HL-60 (cell line): Measurements from ENCODE around the gene DCP2.

ENCODE experiments used
- DNase-seq, 2 experiments: peaks; one replicate each; pipeline ENCODE4 v3.0.0-alpha.2; 2010 to 2020; ENCODE audit warnings: low read depth in 1 of 2, low spot score in 1 of 2
- H3K27ac ChIP-seq: fragments of 250-450 bp; sonication (Bioruptor Pico); replicated peaks from 2 replicates; pipeline ENCODE4 v1.5.1; 2020; ENCODE audit warnings: mild to moderate bottlenecking, moderate library complexity
- H3K27me3 ChIP-seq: fragments of 250-450 bp; sonication (Bioruptor Pico); 2 replicates; pipeline ENCODE4 v1.5.1; 2021; ENCODE audit warnings: mild to moderate bottlenecking, moderate library complexity; ENCODE audit not compliant: insufficient read depth, poor library complexity, severe bottlenecking
- H3K4me3 ChIP-seq: replicated peaks from 2 replicates; pipeline ENCODE4 v1.5.1; 2011; ENCODE audit warnings: mild to moderate bottlenecking, control low read depth, low read length; ENCODE audit not compliant: insufficient read depth
- GABPA ChIP-seq: IDR thresholded peaks from 2 replicates; pipeline ENCODE4 v1.6.1; 2012; ENCODE audit warnings: low read depth
- POLR2AphosphoS5 ChIP-seq: IDR thresholded peaks from 2 replicates; pipeline ENCODE4 v1.6.1; 2012; ENCODE audit warnings: low read depth
- SPI1 ChIP-seq: IDR thresholded peaks from 2 replicates; pipeline ENCODE4 v1.6.1; 2012; ENCODE audit warnings: low read depth, mild to moderate bottlenecking, borderline replicate concordance
- TF ChIP-seq, protein P1 (sequence below): IDR thresholded peaks from 2 replicates; pipeline ENCODE4 v1.6.1; 2012; ENCODE audit warnings: low read depth; ENCODE audit not compliant: insufficient replicate concordance
- TF ChIP-seq, protein P2 (sequence below): IDR thresholded peaks from one replicate; pipeline ENCODE4 v1.5.1; 2011; ENCODE audit warnings: low read length, control low read depth, inconsistent platforms; ENCODE audit not compliant: insufficient read depth

DCP2 gene

DNA sequence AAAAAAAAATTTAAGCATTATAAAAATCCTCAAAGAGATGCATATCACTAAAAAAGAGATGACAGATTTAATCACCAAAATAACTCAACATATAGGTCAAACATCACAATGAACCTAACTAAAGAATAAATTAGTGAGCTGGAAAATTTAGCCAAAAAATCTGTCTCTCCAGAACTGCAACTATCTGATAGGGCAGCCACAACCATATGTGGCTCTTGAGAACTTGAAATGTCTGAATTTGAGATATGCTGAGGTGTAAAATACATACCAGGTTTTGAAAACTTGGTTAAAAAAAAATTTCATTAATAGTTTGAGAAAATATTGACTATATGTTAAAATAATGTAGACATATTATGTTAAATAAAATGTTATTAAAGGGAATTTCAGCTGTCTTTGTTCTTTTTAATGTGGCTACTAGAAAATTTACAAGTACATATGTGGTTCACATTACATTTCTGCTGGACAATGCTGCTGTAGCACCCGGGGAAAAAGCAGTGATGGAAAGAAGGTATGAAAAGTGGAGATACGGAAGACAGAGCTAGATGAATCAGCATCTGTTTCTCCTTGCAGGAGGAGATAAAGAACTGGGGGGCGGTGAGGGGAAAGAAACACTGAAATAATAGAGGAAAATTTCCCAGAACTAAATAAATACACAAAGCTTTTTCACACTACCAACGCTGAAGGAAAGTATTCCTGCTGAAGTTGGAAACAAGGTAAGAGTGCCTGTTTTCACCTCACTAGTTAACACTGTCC lies 66.1 kb downstream of the DCP2 start:
- no peak for TF ChIP-seq SPI1
- no peak for TF ChIP-seq POLR2AphosphoS5
- no peak for TF ChIP-seq GABPA
- TF ChIP-seq, protein P1, sequence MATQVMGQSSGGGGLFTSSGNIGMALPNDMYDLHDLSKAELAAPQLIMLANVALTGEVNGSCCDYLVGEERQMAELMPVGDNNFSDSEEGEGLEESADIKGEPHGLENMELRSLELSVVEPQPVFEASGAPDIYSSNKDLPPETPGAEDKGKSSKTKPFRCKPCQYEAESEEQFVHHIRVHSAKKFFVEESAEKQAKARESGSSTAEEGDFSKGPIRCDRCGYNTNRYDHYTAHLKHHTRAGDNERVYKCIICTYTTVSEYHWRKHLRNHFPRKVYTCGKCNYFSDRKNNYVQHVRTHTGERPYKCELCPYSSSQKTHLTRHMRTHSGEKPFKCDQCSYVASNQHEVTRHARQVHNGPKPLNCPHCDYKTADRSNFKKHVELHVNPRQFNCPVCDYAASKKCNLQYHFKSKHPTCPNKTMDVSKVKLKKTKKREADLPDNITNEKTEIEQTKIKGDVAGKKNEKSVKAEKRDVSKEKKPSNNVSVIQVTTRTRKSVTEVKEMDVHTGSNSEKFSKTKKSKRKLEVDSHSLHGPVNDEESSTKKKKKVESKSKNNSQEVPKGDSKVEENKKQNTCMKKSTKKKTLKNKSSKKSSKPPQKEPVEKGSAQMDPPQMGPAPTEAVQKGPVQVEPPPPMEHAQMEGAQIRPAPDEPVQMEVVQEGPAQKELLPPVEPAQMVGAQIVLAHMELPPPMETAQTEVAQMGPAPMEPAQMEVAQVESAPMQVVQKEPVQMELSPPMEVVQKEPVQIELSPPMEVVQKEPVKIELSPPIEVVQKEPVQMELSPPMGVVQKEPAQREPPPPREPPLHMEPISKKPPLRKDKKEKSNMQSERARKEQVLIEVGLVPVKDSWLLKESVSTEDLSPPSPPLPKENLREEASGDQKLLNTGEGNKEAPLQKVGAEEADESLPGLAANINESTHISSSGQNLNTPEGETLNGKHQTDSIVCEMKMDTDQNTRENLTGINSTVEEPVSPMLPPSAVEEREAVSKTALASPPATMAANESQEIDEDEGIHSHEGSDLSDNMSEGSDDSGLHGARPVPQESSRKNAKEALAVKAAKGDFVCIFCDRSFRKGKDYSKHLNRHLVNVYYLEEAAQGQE, result no peak
- TF ChIP-seq, protein P2, sequence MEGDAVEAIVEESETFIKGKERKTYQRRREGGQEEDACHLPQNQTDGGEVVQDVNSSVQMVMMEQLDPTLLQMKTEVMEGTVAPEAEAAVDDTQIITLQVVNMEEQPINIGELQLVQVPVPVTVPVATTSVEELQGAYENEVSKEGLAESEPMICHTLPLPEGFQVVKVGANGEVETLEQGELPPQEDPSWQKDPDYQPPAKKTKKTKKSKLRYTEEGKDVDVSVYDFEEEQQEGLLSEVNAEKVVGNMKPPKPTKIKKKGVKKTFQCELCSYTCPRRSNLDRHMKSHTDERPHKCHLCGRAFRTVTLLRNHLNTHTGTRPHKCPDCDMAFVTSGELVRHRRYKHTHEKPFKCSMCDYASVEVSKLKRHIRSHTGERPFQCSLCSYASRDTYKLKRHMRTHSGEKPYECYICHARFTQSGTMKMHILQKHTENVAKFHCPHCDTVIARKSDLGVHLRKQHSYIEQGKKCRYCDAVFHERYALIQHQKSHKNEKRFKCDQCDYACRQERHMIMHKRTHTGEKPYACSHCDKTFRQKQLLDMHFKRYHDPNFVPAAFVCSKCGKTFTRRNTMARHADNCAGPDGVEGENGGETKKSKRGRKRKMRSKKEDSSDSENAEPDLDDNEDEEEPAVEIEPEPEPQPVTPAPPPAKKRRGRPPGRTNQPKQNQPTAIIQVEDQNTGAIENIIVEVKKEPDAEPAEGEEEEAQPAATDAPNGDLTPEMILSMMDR, result no peak
- no peak overlapping the region for H3K4me3 ChIP-seq
- DNase-seq, result no peak
- H3K27ac ChIP-seq, result no peak overlapping the region
- no peaks in the 10 kb centered on the region for H3K27me3 ChIP-seq

DNA sequence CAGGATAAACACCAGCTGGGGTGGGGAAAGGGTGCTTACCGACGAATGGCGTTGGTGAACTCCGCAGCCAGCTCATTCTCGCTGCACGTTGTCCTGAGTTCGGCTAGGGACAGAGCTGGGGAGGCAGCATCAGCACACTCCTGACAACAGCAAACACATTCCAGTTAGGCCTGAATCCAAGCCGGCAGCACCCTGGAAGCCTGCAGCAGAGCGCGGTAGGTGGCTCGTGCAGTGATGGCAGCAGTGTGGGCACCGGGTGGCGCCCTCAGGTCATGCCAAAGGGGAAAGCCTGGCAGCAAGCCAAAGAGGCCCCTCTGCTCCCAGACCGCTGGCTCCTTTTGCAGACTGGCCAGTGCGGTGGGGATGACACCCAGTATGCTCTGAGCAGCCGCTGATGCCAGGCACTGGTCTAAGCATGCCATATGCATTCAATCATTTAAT lies 66.9 kb downstream of the DCP2 start:
- Histone ChIP-seq H3K4me3 (no peak overlapping the region), H3K27me3 (no peaks in the 10 kb centered on the region), H3K27ac (no peak overlapping the region)
- TF ChIP-seq, protein P2, result no peak
- no peak for TF ChIP-seq SPI1
- TF ChIP-seq, protein P1, result no peak
- TF ChIP-seq POLR2AphosphoS5, result no peak
- no peak for TF ChIP-seq GABPA
- DNase-seq, result no peak

DNA sequence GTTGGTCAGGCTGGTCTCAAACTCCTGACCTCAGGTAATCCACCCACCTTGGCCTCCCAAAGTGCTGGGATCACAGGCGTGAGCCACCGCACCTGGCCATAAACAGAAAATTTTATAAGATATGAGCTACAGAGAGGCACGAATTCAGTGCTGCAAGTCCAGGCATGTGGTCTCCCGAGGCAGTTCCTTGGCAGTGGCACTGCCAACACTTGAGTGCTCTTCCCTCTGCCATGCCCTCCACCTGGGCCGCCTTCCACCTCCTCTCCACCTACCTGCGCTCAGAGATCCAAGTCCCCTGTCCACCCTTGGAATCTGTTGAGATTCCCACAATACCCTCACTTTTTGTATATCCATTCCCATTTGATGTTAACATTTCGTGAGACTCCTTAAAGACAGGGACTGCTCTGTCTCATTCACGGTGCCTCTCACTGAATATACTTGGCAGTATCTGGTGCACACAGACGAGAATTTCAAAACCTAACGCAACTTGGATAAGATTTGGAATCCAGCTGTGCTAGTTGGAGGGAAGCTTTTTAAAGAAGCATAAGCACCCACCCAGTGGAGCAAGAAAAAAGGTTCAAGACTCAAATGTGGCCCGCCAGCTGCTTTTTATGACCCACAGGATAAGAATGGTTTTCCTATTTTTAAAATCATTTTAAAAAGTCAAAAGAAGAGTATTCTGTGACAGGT lies 68.3 kb downstream of the DCP2 start:
- TF ChIP-seq GABPA, result no peak
- TF ChIP-seq, protein P2, result no peak
- Histone ChIP-seq H3K27me3 (no peaks in the 10 kb centered on the region), H3K4me3 (no peak overlapping the region), H3K27ac (no peak overlapping the region)
- DNase-seq, result no peak
